ENCODE measurements around the gene NUAK1.

The NUAK1 gene

GRCh38 chr12:106132175-106133135 is 6.3 kb downstream of the NUAK1 start:
- no peak overlapping the region for H3K4me3 ChIP-seq (ENCODE audit: low read depth, low read length)

- no peak overlapping the region for H3K4me3 ChIP-seq (ENCODE audit: low read depth, low read length)
Measured at GRCh38 chr12:106131676-106132075, 7.1 kb downstream of the NUAK1 start.

DNA sequence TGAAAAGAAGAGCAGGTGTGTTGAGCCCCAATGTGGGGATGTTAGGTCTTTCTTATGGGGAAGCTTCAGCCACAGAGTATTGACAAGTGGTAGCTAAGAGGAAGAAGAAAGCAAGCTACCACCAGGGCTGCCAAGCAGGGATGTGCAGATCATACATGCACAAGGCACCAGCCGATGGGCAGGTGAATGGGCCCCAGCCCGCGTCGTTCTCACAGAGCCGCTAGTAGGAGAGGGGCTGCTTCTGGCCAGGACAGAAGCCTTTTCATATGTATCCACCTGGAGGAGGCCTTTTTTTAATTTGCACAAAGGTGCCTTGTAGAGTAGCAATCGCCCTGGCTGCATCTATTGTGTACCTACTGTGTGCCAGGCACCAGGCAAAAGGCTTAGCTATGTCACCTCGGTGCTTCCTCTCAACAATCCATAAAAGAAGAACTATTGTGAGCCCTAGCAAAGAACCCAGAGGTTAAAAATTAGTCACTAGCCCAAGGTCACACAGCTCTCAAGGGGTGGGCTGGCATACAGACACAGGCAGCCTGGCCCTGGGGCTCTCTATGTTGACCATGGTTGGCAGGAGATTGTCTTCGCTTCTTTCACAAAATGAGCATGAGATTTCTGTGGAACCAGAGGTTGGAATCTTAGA is 8.2 kb downstream of the NUAK1 start:
- no peak overlapping the region for H3K4me3 ChIP-seq (ENCODE audit: low read depth, low read length)

DNA sequence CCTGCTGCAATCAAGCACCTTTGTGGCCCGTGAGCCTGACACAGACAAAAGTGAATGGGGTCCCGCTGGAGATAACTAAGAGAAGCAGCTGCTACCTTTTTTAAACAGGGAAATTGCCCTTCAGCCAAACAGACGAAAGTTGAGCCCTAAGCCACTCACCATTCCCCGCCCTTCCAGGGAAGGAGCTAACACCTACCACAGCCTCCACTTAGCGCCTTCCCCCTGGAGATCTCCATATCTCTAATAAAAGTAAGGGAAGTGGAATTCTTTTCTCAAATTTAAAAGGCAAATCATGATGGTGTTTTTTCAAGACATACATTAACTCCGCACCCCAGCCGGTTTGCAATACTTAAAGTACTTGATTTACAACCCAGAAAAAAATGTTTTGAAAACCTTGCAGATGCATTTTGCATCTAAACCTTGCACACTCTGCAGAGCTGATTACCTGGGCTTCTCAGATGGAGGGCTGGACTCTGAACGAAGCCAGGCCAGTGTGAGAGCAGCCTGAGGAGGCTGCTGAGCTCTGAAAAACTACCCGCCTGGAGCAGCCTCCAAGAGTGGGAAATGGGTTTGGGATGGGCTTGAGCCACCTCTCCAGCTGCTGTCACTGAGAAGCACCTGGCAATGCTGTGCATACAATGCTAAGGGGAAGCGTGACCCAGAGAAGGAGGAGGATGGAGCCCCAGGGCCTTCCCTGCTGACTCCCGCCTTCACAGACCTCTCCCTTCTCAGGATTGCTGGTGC is 10.0 kb downstream of the NUAK1 start:
- H3K4me3 ChIP-seq (ENCODE audit: low read depth, low read length): no peak overlapping the region

DNA sequence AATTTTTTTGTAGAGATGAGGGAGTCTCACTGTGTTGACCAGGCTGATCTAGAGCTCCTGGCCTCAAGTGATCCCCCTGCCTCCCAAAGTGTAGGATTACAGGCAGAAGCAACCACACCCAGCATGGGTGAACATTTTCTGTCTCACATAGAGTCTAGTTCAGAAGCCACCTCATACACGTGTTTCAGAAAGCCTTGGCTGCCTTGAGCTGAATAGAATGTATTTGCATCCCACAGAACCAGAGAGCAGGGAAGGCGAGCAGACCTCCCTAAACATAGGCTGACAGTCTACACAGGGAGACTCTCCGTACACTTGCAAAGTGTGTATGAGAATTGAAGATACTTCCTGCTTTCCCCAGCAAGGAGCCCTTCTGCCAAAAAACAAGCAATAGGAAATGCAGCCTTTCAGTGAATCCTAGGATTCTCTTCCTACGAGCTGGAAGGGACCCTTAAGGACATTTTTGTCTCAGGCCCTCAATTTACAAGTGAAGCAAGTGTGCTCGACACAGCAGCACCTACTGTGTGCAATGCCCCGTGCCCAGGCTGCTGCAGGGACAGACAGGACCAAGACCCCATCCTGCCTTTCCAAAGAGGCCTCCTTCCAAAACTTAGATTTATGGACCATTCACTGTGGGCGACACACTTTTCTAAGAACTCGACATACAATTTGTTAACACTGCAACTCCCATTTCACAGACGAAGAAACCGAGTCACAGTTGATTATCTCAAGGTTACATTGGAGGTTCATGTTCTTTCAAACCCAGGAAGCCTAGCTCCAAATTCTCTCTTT is 11.2 kb downstream of the NUAK1 start:
- H3K4me3 ChIP-seq (ENCODE audit: low read depth, low read length): no peak overlapping the region

DNA sequence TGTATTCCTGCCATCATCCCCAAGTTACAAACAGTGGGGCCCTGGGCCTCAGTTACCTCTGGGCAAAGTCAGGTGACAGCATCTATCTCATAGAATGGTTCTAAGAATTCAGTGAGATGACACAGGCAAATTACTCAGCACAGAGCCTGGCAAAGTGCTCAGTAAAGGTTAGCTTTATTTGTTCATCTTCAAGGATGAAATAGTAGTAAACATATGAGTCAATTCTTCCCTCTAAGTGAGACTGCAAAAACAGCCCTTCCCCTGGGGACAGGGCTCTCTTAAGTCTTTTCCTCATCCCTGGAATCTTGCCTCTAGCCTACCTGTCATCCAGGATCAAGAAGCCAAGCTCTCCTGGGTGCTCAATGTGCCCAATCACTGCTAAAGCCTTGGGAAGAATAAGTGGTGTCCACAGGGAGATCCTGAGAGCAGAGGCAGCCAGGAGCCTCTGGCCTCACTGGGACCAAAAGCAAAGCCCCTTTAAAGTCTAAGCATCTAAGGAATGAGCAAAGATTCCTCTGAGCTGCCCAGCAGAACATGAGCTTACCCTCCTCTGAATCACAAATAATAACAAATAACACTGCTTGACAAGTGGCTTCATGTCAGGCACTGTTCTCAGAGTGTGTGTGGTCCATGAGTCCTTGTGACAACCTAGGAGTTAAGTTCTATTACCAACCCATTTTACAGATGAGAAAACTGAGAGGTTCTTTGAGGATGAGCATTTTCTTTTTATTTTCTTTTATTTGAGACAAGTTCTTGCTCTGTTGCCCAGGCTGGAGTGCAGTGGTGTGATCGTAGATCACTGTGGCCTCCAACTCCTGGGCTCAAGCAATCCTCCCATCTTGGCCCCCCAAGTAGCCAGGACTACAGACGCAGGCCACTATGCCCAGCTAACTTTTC is 12.1 kb downstream of the NUAK1 start:
- H3K4me3 ChIP-seq (ENCODE audit: low read depth, low read length): no peak overlapping the region

DNA sequence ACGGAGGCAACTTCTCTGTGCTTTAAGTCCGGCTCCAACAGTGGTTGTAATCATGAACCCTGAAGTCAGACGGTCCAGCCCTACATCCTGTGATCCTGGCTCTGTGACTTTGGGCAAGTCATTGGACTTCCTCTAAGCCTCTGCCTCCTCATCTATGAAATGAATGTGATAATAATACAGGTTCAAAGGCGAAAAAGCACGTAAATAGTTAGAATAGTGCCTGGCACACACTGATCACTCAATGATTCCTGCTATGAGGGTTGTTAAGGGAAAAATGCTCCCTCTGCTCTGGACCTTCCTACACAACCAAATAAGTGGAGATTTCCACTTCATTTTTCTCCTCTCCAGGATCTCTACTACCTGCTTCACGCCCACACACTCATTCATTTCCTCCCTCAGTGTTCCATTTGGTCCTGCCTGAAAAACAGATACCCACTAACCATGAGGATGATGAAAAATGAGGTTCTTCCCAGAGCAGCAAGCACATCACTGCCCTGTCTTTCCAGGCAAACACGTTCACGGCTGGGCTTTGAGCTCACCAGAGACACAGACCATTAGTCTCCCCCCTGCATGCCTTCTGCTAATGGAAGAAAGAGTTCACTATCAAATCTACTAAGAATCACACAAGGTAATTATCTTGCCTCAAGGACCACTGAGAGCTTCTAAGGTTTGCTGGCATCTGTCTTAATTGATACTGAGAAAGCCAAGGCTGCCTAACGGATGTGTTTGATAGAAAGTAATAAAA is 13.2 kb downstream of the NUAK1 start:
- H3K4me3 ChIP-seq (ENCODE audit: low read depth, low read length): no peak overlapping the region

DNA sequence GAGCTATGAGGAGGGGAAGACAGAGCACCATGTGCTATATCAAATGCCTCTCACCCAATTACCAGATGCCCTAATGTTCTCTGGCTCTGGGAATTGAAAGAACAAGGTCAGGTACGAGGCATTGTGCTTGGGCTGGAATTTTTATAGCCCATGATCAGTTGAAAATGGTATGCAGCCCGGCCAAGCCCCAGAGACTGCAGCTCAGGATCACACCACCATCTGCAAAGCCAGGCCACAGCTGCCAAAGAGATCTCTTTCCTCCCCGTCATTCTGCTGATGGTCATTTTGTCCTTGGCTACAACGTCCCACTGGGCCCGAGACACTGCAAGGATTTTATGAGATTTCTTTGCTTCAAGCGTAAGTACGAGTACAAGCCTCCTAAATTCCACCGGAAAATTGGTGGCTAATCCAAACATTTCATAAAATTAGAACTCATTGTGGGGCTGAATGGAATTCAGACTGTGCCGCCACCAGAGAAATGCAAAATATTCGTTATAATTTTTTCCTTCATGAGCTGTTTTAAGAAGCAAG is 15.1 kb downstream of the NUAK1 start:
- no peak overlapping the region for H3K4me3 ChIP-seq (ENCODE audit: low read depth, low read length)

DNA sequence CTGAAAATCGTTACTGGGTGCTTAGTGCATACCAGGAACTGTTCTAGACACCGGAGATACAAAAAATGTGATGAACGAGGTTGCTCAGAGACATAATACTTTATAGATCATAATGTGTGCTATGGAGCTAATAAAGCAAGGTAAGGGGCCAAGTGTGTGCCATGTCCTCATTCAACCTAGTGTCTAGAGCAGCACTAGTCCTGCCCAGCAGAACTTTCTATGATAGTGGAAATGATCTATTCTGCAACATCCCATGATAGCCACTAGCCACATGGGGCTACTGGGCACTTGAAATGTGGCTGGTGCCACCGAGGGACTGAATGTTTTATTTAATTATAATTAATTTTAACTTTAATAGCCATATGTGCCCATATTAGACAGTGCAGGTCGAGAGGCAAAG is 15.6 kb downstream of the NUAK1 start:
- H3K4me3 ChIP-seq (ENCODE audit: low read depth, low read length): no peak overlapping the region

GRCh38 chr12:106122004-106122403 is 16.8 kb downstream of the NUAK1 start:
- H3K4me3 ChIP-seq (ENCODE audit: low read depth, low read length): no peak overlapping the region

- H3K4me3 ChIP-seq (ENCODE audit: low read depth, low read length): no peak overlapping the region
Measured at GRCh38 chr12:106120519-106121105, 18.1 kb downstream of the NUAK1 start.

- no peak overlapping the region for H3K4me3 ChIP-seq (ENCODE audit: low read depth, low read length)
Measured at GRCh38 chr12:106119301-106119700, 19.5 kb downstream of the NUAK1 start.

GRCh38 chr12:106118381-106119130 is 20.2 kb downstream of the NUAK1 start:
- no peak overlapping the region for H3K4me3 ChIP-seq (ENCODE audit: low read depth, low read length)

DNA sequence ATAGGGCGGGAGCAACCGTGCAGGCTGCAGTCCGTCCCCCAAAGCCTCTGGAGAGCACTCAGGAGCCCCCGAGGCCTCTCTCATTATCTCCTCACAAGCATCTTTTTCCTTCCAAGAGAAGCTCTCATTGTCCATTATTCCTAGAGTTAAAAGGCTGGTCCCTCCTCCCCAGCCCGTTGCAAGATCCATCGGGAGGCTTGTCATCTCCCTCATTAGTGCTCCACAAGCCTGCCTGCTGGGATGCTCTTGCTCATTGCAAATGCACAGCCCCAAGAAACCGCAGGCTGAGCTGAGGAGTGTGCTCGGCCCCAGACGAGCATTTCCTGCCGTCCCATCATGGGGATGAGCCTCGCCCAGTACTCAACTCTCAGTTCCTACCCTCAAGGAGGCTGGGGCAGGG is 23.3 kb downstream of the NUAK1 start:
- H3K4me3 ChIP-seq (ENCODE audit: low read depth, low read length): no peak overlapping the region

DNA sequence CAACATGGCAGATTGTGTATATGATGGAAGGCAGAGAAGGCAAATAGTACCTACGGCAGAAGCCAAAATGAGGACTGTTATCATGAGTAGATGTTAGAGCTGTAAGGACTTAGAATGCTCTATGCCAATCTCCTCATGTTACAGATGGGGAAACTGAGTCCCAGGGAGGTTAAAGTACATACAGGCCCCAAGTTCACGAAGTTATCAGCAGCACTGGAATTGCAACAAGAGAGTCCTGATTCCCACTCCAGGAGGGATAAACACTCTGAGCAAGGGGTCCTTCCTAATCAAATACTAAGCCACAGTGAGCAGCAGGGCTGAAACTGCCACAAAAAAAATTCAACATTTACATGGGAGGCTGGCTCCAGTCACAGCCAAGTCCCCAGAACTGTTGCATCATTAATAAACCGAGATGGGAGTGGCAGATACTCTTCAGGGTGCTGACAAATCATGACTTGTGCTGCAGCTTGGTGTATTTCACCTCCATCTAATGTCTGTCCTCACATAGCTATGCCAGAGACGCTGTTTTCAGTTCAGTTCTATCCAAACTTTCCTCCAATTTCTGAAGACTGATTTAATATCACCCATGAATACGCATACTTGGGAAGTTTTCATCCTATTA is 24.2 kb downstream of the NUAK1 start:
- H3K4me3 ChIP-seq (ENCODE audit: low read depth, low read length): no peak overlapping the region

- no peak overlapping the region for H3K4me3 ChIP-seq (ENCODE audit: low read depth, low read length)
Measured at GRCh38 chr12:106113824-106114446, 24.8 kb downstream of the NUAK1 start.

DNA sequence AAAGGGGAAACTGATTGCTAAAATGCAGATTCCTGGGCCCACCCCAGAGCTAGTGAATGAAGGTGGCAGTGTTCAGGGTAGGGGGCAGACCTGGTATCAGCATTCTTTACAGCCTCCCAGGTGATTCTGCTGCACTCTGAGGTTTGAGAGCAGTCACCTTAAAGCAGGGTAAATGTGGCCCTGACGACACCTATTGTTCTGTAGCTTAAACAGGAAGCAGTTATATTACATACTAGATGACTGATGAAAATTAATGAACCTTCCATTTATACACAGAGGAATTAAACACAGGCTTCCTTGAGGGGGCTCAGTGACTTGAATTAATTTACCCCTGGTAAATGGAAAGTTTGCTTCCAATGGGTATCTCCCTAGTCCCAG is 25.3 kb downstream of the NUAK1 start:
- no peak overlapping the region for H3K4me3 ChIP-seq (ENCODE audit: low read depth, low read length)

All from iPS-11a (cell line).